DMS 273 (cell line): ENCODE data around the gene TMEM271.

Experiments used
- DNase-seq: peaks from one replicate; lab custom pipeline; 2025; ENCODE audit not compliant: unreplicated experiment; lab: John Stamatoyannopoulos, UW

TMEM271 gene

GRCh38 chr4:581181-581580 lies 5.1 kb upstream of the TMEM271 start:
- DNase-seq = no peak

- no peak for DNase-seq
These were observed 3.6 kb upstream of the TMEM271 start for GRCh38 chr4:579543-580175.

GRCh38 chr4:578451-579443 lies 2.7 kb upstream of the TMEM271 start:
- DNase-seq = no peak

- DNase-seq = peak; percentile 83
These were observed 1.7 kb upstream of the TMEM271 start for GRCh38 chr4:577499-578450.

GRCh38 chr4:576991-577498 lies 950 bp upstream of the TMEM271 start:
- DNase-seq = peak; percentile 69

- DNase-seq = peak; percentile 69
These were observed 584 bp downstream of the TMEM271 start for GRCh38 chr4:575281-576141.

GRCh38 chr4:574346-575161 lies 1.5 kb downstream of the TMEM271 start:
- no peak for DNase-seq

GRCh38 chr4:573122-573892 lies 2.8 kb downstream of the TMEM271 start:
- DNase-seq = peak; percentile 92

- no peak for DNase-seq
These were observed 3.5 kb downstream of the TMEM271 start for GRCh38 chr4:572594-572993.

GRCh38 chr4:571838-572572 lies 4.1 kb downstream of the TMEM271 start:
- DNase-seq = no peak

GRCh38 chr4:570754-571153 lies 5.3 kb downstream of the TMEM271 start:
- no peak for DNase-seq

- no peak for DNase-seq
These were observed 6.0 kb downstream of the TMEM271 start for GRCh38 chr4:569958-570667.

GRCh38 chr4:568962-569361 lies 7.1 kb downstream of the TMEM271 start:
- DNase-seq = no peak

GRCh38 chr4:568351-568652 lies 7.8 kb downstream of the TMEM271 start:
- no peak for DNase-seq

- DNase-seq = no peak
These were observed 8.4 kb downstream of the TMEM271 start for GRCh38 chr4:567457-568350.
